Measurements from ENCODE around the gene SYN1. TPM values are rescaled to one million over a fixed set of nuclear protein-coding genes. Genes with fewer than 3 reads are reported as not detected.
"Not testable (repeated sequence)": the region's sequence is repeated elsewhere in the genome, so short reads cannot be mapped to it uniquely, and the experiment has no call there.

SYN1 gene
- total RNA-seq, result 3.7 to 4.4 TPM (median 4.2 TPM) in 3 replicates

DNA sequence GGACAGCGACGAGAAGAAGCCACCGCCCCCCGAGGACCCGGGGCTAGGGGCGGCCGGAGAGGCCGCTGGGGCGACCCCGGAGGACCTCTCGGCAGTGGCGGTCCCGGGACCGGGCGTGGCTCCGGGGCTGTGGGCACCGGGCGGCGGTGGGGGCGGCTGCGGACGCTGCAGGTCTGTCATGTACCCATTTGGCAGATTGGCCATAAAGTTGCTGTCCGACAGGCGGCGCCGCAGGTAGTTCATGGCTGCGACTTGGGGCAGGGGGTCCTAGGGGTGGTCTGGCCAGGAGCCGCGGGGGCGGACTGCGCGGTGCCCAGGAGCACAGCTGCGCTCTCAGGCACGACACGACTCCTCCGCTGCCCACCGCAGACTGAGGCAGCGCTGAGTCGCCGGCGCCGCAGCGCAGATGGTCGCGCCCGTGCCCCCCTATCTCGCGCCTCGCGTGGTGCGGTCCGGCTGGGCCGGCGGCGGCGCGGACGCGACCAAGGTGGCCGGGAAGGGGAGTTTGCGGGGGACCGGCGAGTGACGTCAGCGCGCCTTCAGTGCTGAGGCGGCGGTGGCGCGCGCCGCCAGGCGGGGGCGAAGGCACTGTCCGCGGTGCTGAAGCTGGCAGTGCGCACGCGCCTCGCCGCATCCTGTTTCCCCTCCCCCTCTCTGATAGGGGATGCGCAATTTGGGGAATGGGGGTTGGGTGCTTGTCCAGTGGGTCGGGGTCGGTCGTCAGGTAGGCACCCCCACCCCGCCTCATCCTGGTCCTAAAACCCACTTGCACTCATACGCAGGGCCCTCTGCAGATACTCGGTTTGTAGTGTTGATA lies at the start of gene SYN1:
Gene SYN1 (minus strand): TSS at position 372 of the 817 bp plus-strand sequence. CDS start 129 bp downstream, at position 243.
- no peaks in the 10 kb centered on the region for H3K4me1 Mint-ChIP-seq
- peaks cover 9% of the 10 kb centered on the region for H3K9me3 Mint-ChIP-seq
- H3K27ac Mint-ChIP-seq, result no peak within 1 kb of the TSS
- TF ChIP-seq, protein P1, sequence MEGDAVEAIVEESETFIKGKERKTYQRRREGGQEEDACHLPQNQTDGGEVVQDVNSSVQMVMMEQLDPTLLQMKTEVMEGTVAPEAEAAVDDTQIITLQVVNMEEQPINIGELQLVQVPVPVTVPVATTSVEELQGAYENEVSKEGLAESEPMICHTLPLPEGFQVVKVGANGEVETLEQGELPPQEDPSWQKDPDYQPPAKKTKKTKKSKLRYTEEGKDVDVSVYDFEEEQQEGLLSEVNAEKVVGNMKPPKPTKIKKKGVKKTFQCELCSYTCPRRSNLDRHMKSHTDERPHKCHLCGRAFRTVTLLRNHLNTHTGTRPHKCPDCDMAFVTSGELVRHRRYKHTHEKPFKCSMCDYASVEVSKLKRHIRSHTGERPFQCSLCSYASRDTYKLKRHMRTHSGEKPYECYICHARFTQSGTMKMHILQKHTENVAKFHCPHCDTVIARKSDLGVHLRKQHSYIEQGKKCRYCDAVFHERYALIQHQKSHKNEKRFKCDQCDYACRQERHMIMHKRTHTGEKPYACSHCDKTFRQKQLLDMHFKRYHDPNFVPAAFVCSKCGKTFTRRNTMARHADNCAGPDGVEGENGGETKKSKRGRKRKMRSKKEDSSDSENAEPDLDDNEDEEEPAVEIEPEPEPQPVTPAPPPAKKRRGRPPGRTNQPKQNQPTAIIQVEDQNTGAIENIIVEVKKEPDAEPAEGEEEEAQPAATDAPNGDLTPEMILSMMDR (IDR thresholded peaks at IDR 0.05; ENCODE audit: unreplicated experiment), result no peak
- H3K4me3 Mint-ChIP-seq, result no peak within 1 kb of the TSS
- no peaks in the 10 kb centered on the region for H3K36me3 Mint-ChIP-seq
- peaks cover 66% of the 10 kb centered on the region for H3K27me3 Mint-ChIP-seq (ENCODE audit: low read depth)
- DNase-seq (ENCODE audit: low spot score in 2 of 2, unreplicated experiment in 2 of 2), result peak; percentile 77 to 87

DNA sequence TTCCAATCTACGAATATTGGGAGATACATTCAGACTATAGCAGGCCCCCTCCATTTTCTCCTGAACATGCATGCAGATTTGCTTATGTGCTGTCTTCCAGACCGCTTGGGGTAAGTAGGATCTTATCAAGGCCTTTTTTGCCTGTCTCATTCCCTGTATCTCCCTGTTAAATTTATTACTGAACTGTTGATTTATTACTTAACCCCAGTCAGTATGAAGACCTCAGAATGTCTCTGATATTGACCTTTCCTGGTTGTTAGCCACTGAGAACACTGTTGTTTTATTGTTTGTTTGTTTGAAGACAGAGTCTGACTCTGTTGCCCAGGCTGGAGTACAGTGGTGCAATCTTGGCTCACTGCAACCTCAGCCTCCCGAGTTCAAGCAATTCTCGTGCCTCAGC lies 46.1 kb upstream of the SYN1 start:
- not testable (repeated sequence) for H3K4me1 Mint-ChIP-seq; H3K27me3 Mint-ChIP-seq (ENCODE audit: low read depth); H3K4me3 Mint-ChIP-seq; H3K36me3 Mint-ChIP-seq; DNase-seq (ENCODE audit: low spot score in 2 of 2, unreplicated experiment in 2 of 2); H3K27ac Mint-ChIP-seq
- H3K9me3 Mint-ChIP-seq, result peaks cover 11% of the 10 kb centered on the region

DNA sequence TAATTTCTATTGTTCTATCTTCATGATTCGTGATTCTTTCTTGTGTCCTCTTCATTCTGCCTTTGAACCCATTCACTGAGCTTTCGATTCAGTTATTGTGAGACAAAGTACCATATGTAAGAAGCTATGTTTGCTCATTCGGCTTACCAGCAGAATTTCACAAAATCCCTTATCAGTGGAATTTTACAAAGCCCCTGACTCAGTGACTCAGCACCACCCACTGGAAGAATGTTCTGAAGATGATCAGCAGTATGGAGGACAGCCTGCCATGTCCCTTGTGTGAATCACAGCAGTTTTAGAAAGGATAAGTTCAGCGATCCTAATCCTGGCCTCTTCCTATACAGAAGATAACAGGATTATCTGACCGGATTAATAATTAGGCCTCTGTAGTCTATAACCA lies 45.1 kb upstream of the SYN1 start:
- no peaks in the 10 kb centered on the region for H3K4me1 Mint-ChIP-seq
- no peak overlapping the region for H3K4me3 Mint-ChIP-seq
- H3K27me3 Mint-ChIP-seq (ENCODE audit: low read depth), result no peaks in the 10 kb centered on the region
- TF ChIP-seq, protein P1 (IDR thresholded peaks at IDR 0.05; ENCODE audit: unreplicated experiment), result no peak
- H3K36me3 Mint-ChIP-seq, result no peaks in the 10 kb centered on the region
- H3K9me3 Mint-ChIP-seq, result peaks cover 5% of the 10 kb centered on the region
- no peak overlapping the region for H3K27ac Mint-ChIP-seq
- no peak for DNase-seq (ENCODE audit: low spot score in 2 of 2, unreplicated experiment in 2 of 2)

DNA sequence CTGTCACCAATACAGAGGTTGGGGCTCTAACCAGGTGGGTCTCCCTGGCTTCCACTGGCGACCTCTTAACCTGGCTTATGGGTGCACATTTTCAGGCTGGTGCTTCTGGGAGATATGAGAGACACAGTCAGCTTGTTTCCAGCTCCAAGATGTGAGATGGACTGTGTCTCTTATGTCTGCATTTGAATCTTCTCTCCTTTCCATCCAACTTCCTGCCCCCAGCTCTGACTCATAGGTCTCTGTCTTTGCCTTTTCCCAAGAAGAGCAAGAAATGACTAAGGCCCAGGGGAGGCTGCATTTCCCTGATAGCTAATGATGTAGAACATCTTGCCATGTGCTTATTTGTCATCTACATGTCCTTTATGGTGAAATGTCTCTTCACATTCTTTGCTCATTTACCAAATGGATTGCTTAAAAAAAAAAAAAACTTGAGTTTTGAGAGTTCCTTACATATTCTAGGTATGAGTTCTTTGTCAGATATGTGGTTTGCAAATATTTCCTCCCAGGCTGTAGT lies 42.5 kb upstream of the SYN1 start:
- H3K9me3 Mint-ChIP-seq, result peaks cover 3% of the 10 kb centered on the region
- no peak for DNase-seq (ENCODE audit: low spot score in 2 of 2, unreplicated experiment in 2 of 2)
- no peak overlapping the region for H3K4me3 Mint-ChIP-seq
- TF ChIP-seq, protein P1 (IDR thresholded peaks at IDR 0.05; ENCODE audit: unreplicated experiment), result no peak
- H3K36me3 Mint-ChIP-seq, result no peaks in the 10 kb centered on the region
- H3K4me1 Mint-ChIP-seq, result no peaks in the 10 kb centered on the region
- no peaks in the 10 kb centered on the region for H3K27me3 Mint-ChIP-seq (ENCODE audit: low read depth)
- H3K27ac Mint-ChIP-seq, result no peak overlapping the region

DNA sequence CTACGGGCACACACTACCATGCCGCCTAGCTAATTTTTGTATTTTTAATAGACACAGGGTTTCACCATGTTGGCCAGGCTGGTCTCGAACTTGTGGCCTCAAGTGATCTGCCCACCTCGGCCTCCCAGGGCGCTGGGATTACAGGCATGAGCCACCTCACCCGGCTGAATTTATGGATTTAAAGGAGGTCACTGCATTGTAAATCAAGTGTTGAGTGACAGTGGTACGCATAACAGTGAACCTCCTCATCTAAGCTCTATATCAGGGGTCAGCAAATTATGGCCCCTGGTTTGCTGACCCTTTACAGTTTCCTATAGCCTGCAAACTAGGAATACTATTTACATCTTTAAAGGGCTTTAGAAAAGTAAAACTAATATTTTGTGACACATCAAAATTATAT lies 41.9 kb upstream of the SYN1 start:
- TF ChIP-seq, protein P1 (IDR thresholded peaks at IDR 0.05; ENCODE audit: unreplicated experiment), result no peak
- peaks cover under 1% of the 10 kb centered on the region for H3K36me3 Mint-ChIP-seq
- no peaks in the 10 kb centered on the region for H3K27me3 Mint-ChIP-seq (ENCODE audit: low read depth)
- H3K4me1 Mint-ChIP-seq, result no peaks in the 10 kb centered on the region
- no peak overlapping the region for H3K27ac Mint-ChIP-seq
- no peak for DNase-seq (ENCODE audit: low spot score in 2 of 2, unreplicated experiment in 2 of 2)
- no peaks in the 10 kb centered on the region for H3K9me3 Mint-ChIP-seq
- H3K4me3 Mint-ChIP-seq, result no peak overlapping the region

DNA sequence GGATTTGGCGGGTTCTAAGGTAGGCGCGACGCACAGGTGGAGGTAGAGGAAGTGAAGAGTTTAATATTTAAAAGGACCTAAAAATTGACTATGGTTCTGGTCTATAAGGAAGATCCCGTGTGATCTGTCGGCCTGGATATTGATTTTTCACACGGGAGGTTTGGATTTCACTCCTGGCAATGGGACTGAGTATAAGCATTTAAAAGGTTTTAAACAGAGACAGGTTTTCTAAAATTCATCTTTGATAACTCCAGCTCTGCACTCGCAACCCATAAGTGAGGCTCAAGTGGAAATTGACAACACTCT lies 39.7 kb upstream of the SYN1 start:
- TF ChIP-seq, protein P1 (IDR thresholded peaks at IDR 0.05; ENCODE audit: unreplicated experiment), result no peak
- DNase-seq (ENCODE audit: low spot score in 2 of 2, unreplicated experiment in 2 of 2), result no peak
- Mint-ChIP-seq H3K9me3 (peaks cover 4% of the 10 kb centered on the region), H3K4me1 (no peaks in the 10 kb centered on the region), H3K27ac (peak overlapping the region; percentile 99), H3K4me3 (peak overlapping the region; percentile 89), H3K36me3 (peaks cover 6% of the 10 kb centered on the region), H3K27me3 (ENCODE audit: low read depth) (no peaks in the 10 kb centered on the region)

All from mesothelial cell of epicardium (in vitro differentiated cells).